ENCODE data around the gene IGFLR1. TPM values are rescaled to one million over a fixed set of nuclear protein-coding genes. Genes with fewer than 3 reads are reported as not detected.

IGFLR1 gene
- 0.72 and 2.8 TPM in 2 replicates for total RNA-seq (2012; rRNA removed)
- 2.7 and 3.8 TPM in 2 replicates for polyA plus RNA-seq (2012; rRNA removed)
- 3.1 and 4.5 TPM in 2 replicates for polyA plus RNA-seq (2012; cell fraction: cytosol; rRNA removed)
- 2.2 and 6.4 TPM in 2 replicates for polyA plus RNA-seq (2012; cell fraction: nucleus; rRNA removed; ENCODE audit: low replicate concordance)
- percentile 35 among the genes with signal in this experiment for Bru-seq, nascent RNA
- percentile 23 among the genes with signal in this experiment for BruChase-seq, experiment 1, labeled RNA remaining after a 6-hour chase
- percentile 21 among the genes with signal in this experiment for BruChase-seq, experiment 2, labeled RNA remaining after a 2-hour chase
- long read RNA-seq, result 0 reads

GRCh38 chr19:35742121-35742724 lies at the start of gene IGFLR1:
Gene IGFLR1, minus strand, starts transcription at chr19:35742452. Its CDS starts 1,272 bp downstream, at chr19:35741180.
- Histone ChIP-seq H3K56ac (ENCODE audit: extremely low read depth, insufficient read depth, low read length) (no peak within 1 kb of the TSS), H3K4me3 (ENCODE audit: insufficient read depth, low read depth, low read length) (no peak within 1 kb of the TSS), H2BK5ac (ENCODE audit: low read depth, low read length, poor library complexity, severe bottlenecking) (no peak within 1 kb of the TSS), H4K5ac (ENCODE audit: low read depth, low read length) (no peak within 1 kb of the TSS), H3K23ac (ENCODE audit: low read depth, low read length) (no peak within 1 kb of the TSS), H3K4me2 (ENCODE audit: low read depth, low read length) (no peak within 1 kb of the TSS; the same call in 1 of the 2 replicates), H2AK9ac (replicated peaks; ENCODE audit: low read depth, low read length, poor library complexity) (no peak within 1 kb of the TSS), H4K20me1 (ENCODE audit: insufficient read depth, low read length) (no peaks in the 10 kb centered on the region; the same call in 1 of the 2 replicates), H3K4me1 (ENCODE audit: control insufficient read depth, insufficient read depth, low read length) (0 out of 2 replicates have a peak, but pooled peaks cover 3% of the 10 kb centered on the region), H3K9me3 (ENCODE audit: control insufficient read depth, insufficient read depth, low read length) (no peaks in the 10 kb centered on the region), H2AFZ (replicated peaks; ENCODE audit: low read length, poor library complexity) (no peak within 1 kb of the TSS), H3K14ac (replicated peaks; ENCODE audit: low read depth, low read length) (no peak within 1 kb of the TSS), H3K18ac (ENCODE audit: low read depth, low read length) (no peak within 1 kb of the TSS), H3K9ac (ENCODE audit: low read depth, low read length) (no peak within 1 kb of the TSS), H3K4ac (ENCODE audit: low read depth, low read length) (no peak within 1 kb of the TSS), H3K27ac (ENCODE audit: insufficient read depth, low read length) (no peak within 1 kb of the TSS), H3K36me3 (ENCODE audit: control insufficient read depth, insufficient read depth, low read length) (peaks cover 17% of the 10 kb centered on the region), H3K27me3 (ENCODE audit: control insufficient read depth, insufficient read depth, low read length) (no peaks in the 10 kb centered on the region), H3K79me1 (ENCODE audit: low read depth in 1 of 2, low read length in 2 of 2) (peaks cover 0 to 26% of the 10 kb centered on the region in 2 experiments; a peak in 2 of 4 replicates), H2BK120ac (ENCODE audit: low read depth, low read length) (no peak within 1 kb of the TSS), H2AK5ac (ENCODE audit: low read depth, low read length) (no peak within 1 kb of the TSS), H2BK20ac (ENCODE audit: low read depth, low read length) (no peak within 1 kb of the TSS), H4K8ac (ENCODE audit: low read depth in 2 of 2, low read length in 2 of 2) (peak within 1 kb of the TSS in 1 of 2 experiments; percentile 86; a peak in 1 of 4 replicates), H2BK15ac (ENCODE audit: low read depth, low read length) (no peak within 1 kb of the TSS), H3K9me1 (ENCODE audit: insufficient read depth, low read length) (peaks cover 5% of the 10 kb centered on the region; the same call in 1 of the 2 replicates), H4K91ac (ENCODE audit: insufficient read depth, low read depth, low read length) (no peak within 1 kb of the TSS)
- ChIA-PET CTCF (no interaction called here), POLR2A (ENCODE audit: unreplicated experiment) (no interaction called here)
- in situ Hi-C loops (cut with MboI; ENCODE audit: low sequenced_read_pairs), result no loop called here
- DNase-seq, result no peak
- BruUV-seq (replicated peaks), result no TSS peak
- 89% methylated on average over 4 of the region's 9 CpGs; no CpG with 5 or more reads in 1 of the 2 experiments for WGBS, 2 experiments (ENCODE audit: extremely low coverage in 2 of 2, insufficient read length in 1 of 2)
- intact Hi-C loops (cut with micrococcal nuclease), result no loop called here
- dilution Hi-C loops (cut with HindIII; ENCODE audit: low sequenced_read_pairs, unreplicated experiment), result no loop called here
- no peak for ATAC-seq (ENCODE audit: low read depth)
- no peak for TF ChIP-seq USF2 (IDR thresholded peaks at IDR 0.05; ENCODE audit: low read depth, low read length)
- TF ChIP-seq FOS (IDR thresholded peaks at IDR 0.05; ENCODE audit: low read depth, low read length), result no peak
- no peak for TF ChIP-seq RFX5 (IDR thresholded peaks at IDR 0.05; ENCODE audit: low read depth, low read length)
- TF ChIP-seq ELK1 (IDR thresholded peaks at IDR 0.05; ENCODE audit: borderline replicate concordance, low read depth, low read length), result no peak
